ACHN (cell line): Measurements from ENCODE around the gene ACOT12.
"Not testable (repeated sequence)": the region's sequence is repeated elsewhere in the genome, so short reads cannot be mapped to it uniquely, and the experiment has no call there.

Source experiments
- DNase-seq: peaks from one replicate; pipeline ENCODE4 v3.0.0-alpha.2; 2015
- in situ Hi-C: cut with HindIII; loops from 2 replicates; pipeline ENCODE4 v1.10.0; 2017; ENCODE audit warnings: low sequenced_read_pairs, low pct_ligation_motif_present, low pct_unique_long_range_greater_than_20kb

The ACOT12 gene

GRCh38 chr5:81354093-81354492, 39.8 kb downstream of the ACOT12 start:
- no peak for DNase-seq
- in situ Hi-C loops: no loop called here

- in situ Hi-C loops: no loop called here
- DNase-seq: no peak
These were observed 40.7 kb downstream of the ACOT12 start for GRCh38 chr5:81353189-81353588.

GRCh38 chr5:81350507-81350906, 43.4 kb downstream of the ACOT12 start:
- no peak for DNase-seq
- in situ Hi-C loops: no loop called here

- no peak for DNase-seq
- in situ Hi-C loops: no loop called here
These were observed 44.8 kb downstream of the ACOT12 start for GRCh38 chr5:81349161-81349560.

GRCh38 chr5:81345411-81346003, 48.4 kb downstream of the ACOT12 start:
- DNase-seq: no peak
- in situ Hi-C loops: no loop called here

- in situ Hi-C loops: no loop called here
- DNase-seq: no peak
These were observed 49.2 kb downstream of the ACOT12 start for GRCh38 chr5:81344736-81345135.

- in situ Hi-C loops, DNase-seq: not testable (repeated sequence)
These were observed 55.7 kb downstream of the ACOT12 start for GRCh38 chr5:81338213-81338612.

GRCh38 chr5:81337803-81338202, 56.1 kb downstream of the ACOT12 start:
- in situ Hi-C loops: no loop called here

GRCh38 chr5:81336556-81336955, 57.4 kb downstream of the ACOT12 start:
- in situ Hi-C loops: no loop called here
- DNase-seq: no peak

More at GRCh38 chr5:81337803-81338202, 56.1 kb downstream of the ACOT12 start:
- DNase-seq: no peak

GRCh38 chr5:81335946-81336345, 58.0 kb downstream of the ACOT12 start:
- in situ Hi-C loops: no loop called here
- no peak for DNase-seq

- in situ Hi-C loops: no loop called here
- DNase-seq: no peak
These were observed 59.5 kb downstream of the ACOT12 start for GRCh38 chr5:81334304-81335061.

- in situ Hi-C loops: no loop called here
- no peak for DNase-seq
These were observed 67.4 kb downstream of the ACOT12 start for GRCh38 chr5:81326554-81326953.

GRCh38 chr5:81317536-81317935, 76.4 kb downstream of the ACOT12 start:
- no peak for DNase-seq
- in situ Hi-C loops: no loop called here

GRCh38 chr5:81316571-81316970, 77.4 kb downstream of the ACOT12 start:
- in situ Hi-C loops: no loop called here
- DNase-seq: no peak

GRCh38 chr5:81315830-81316229, 78.1 kb downstream of the ACOT12 start:
- DNase-seq: no peak
- in situ Hi-C loops: no loop called here

- in situ Hi-C loops: no loop called here
- DNase-seq: no peak
These were observed 78.6 kb downstream of the ACOT12 start for GRCh38 chr5:81315336-81315735.

- DNase-seq: no peak
- in situ Hi-C loops: no loop called here
These were observed 79.4 kb downstream of the ACOT12 start for GRCh38 chr5:81314581-81314980.

GRCh38 chr5:81313686-81314085, 80.2 kb downstream of the ACOT12 start:
- in situ Hi-C loops: no loop called here
- no peak for DNase-seq

- no peak for DNase-seq
- in situ Hi-C loops: no loop called here
These were observed 80.7 kb downstream of the ACOT12 start for GRCh38 chr5:81313278-81313677.

- in situ Hi-C loops: no loop called here
- no peak for DNase-seq
These were observed 83.4 kb downstream of the ACOT12 start for GRCh38 chr5:81310402-81311063.
